ENCODE measurements around the gene ZBTB17. TPM values are rescaled to one million over a fixed set of nuclear protein-coding genes. Genes with fewer than 3 reads are reported as not detected.
"Not testable (repeated sequence)": the region's sequence is repeated elsewhere in the genome, so short reads cannot be mapped to it uniquely, and the experiment has no call there.

The ZBTB17 gene
- total RNA-seq, 1 donor from 2014 or later = 42.2 TPM

GRCh38 chr1:15916916-15917315, 59.0 kb downstream of the ZBTB17 start:
- no peak overlapping the region for H3K4me3 Mint-ChIP-seq
- no peak for DNase-seq (ENCODE audit: extremely low spot score, unreplicated experiment)
- H3K27me3 Mint-ChIP-seq = no peaks in the 10 kb centered on the region
- no peaks in the 10 kb centered on the region for H3K9me3 Mint-ChIP-seq
- no peaks in the 10 kb centered on the region for H3K4me1 Mint-ChIP-seq (ENCODE audit: unreplicated experiment)
- H3K36me3 Mint-ChIP-seq = peaks cover 31% of the 10 kb centered on the region
- TF ChIP-seq CTCF (conservative IDR thresholded peaks at IDR 0.05) = no peak
- H3K27ac Mint-ChIP-seq = no peak overlapping the region

GRCh38 chr1:15916417-15916816, 59.5 kb downstream of the ZBTB17 start:
- no peak for DNase-seq (ENCODE audit: extremely low spot score, unreplicated experiment)
- H3K36me3 Mint-ChIP-seq = peaks cover 30% of the 10 kb centered on the region

GRCh38 chr1:15915991-15916390, 59.9 kb downstream of the ZBTB17 start:
- no peaks in the 10 kb centered on the region for H3K4me1 Mint-ChIP-seq (ENCODE audit: unreplicated experiment)
- no peaks in the 10 kb centered on the region for H3K27me3 Mint-ChIP-seq
- DNase-seq (ENCODE audit: extremely low spot score, unreplicated experiment) = no peak
- no peak overlapping the region for H3K4me3 Mint-ChIP-seq
- H3K9me3 Mint-ChIP-seq = no peaks in the 10 kb centered on the region
- peak overlapping the region; percentile 10 for H3K27ac Mint-ChIP-seq
- no peak for TF ChIP-seq CTCF (conservative IDR thresholded peaks at IDR 0.05)
- peaks cover 31% of the 10 kb centered on the region for H3K36me3 Mint-ChIP-seq

More at GRCh38 chr1:15916417-15916816, 59.5 kb downstream of the ZBTB17 start:
- Mint-ChIP-seq H3K4me3 (no peak overlapping the region), H3K4me1 (ENCODE audit: unreplicated experiment) (no peaks in the 10 kb centered on the region), H3K27ac (peak overlapping the region; percentile 64), H3K27me3 (no peaks in the 10 kb centered on the region), H3K9me3 (no peaks in the 10 kb centered on the region)
- no peak for TF ChIP-seq CTCF (conservative IDR thresholded peaks at IDR 0.05)

GRCh38 chr1:15913607-15914006, 62.3 kb downstream of the ZBTB17 start:
- H3K9me3 Mint-ChIP-seq; DNase-seq (ENCODE audit: extremely low spot score, unreplicated experiment); H3K27me3 Mint-ChIP-seq; H3K4me1 Mint-ChIP-seq (ENCODE audit: unreplicated experiment); H3K4me3 Mint-ChIP-seq: not testable (repeated sequence)
- Mint-ChIP-seq H3K27ac (peak overlapping the region; percentile 63), H3K36me3 (peaks cover 35% of the 10 kb centered on the region)

GRCh38 chr1:15911927-15912326, 64.0 kb downstream of the ZBTB17 start:
- H3K4me3 Mint-ChIP-seq = no peak overlapping the region
- no peaks in the 10 kb centered on the region for H3K27me3 Mint-ChIP-seq
- no peak for DNase-seq (ENCODE audit: extremely low spot score, unreplicated experiment)
- no peaks in the 10 kb centered on the region for H3K9me3 Mint-ChIP-seq
- TF ChIP-seq CTCF (conservative IDR thresholded peaks at IDR 0.05) = no peak
- peaks cover 30% of the 10 kb centered on the region for H3K36me3 Mint-ChIP-seq
- peak overlapping the region; percentile 84 for H3K27ac Mint-ChIP-seq
- no peaks in the 10 kb centered on the region for H3K4me1 Mint-ChIP-seq (ENCODE audit: unreplicated experiment)

- Mint-ChIP-seq H3K4me3 (no peak overlapping the region), H3K36me3 (peaks cover 24% of the 10 kb centered on the region), H3K9me3 (no peaks in the 10 kb centered on the region), H3K4me1 (ENCODE audit: unreplicated experiment) (no peaks in the 10 kb centered on the region), H3K27me3 (no peaks in the 10 kb centered on the region), H3K27ac (peak overlapping the region; percentile 84)
- TF ChIP-seq CTCF (conservative IDR thresholded peaks at IDR 0.05) = no peak
- no peak for DNase-seq (ENCODE audit: extremely low spot score, unreplicated experiment)
These were observed 64.8 kb downstream of the ZBTB17 start for GRCh38 chr1:15911141-15911540.

Measured in type B pancreatic cell (in vitro differentiated cells).